Activated naive CD8-positive, alpha-beta T cell treated with anti-CD3 and anti-CD28 coated beads, Interleukin-2, amount 50 U/mL, for 24 hours (primary cell): ENCODE results near the gene EML4.

Experiments used
- ATAC-seq: fragments of 150-1000 bp; cut with Tn5 transposase; one replicate; pipeline ENCODE4 v1.10.0; 2021
- DNase-seq: peaks from one replicate; pipeline ENCODE4 v3.0.0; 2021
- H3K27ac Mint-ChIP-seq: one replicate; pipeline ENCODE4 v1.8.0; 2021; ENCODE audit warnings: mild to moderate bottlenecking, mixed read lengths
- H3K27me3 Mint-ChIP-seq: one replicate; pipeline ENCODE4 v1.8.0; 2021; ENCODE audit warnings: mixed read lengths
- H3K36me3 Mint-ChIP-seq: one replicate; pipeline ENCODE4 v1.8.0; 2021; ENCODE audit warnings: low read depth, mixed read lengths
- H3K4me1 Mint-ChIP-seq: one replicate; pipeline ENCODE4 v1.8.0; 2021; ENCODE audit warnings: mixed read lengths
- H3K4me3 Mint-ChIP-seq: one replicate; pipeline ENCODE4 v1.8.0; 2021; ENCODE audit warnings: mild to moderate bottlenecking, moderate library complexity, mixed read lengths
- H3K9me3 Mint-ChIP-seq: one replicate; pipeline ENCODE4 v1.8.0; 2021; ENCODE audit warnings: mixed read lengths

The EML4 gene

DNA sequence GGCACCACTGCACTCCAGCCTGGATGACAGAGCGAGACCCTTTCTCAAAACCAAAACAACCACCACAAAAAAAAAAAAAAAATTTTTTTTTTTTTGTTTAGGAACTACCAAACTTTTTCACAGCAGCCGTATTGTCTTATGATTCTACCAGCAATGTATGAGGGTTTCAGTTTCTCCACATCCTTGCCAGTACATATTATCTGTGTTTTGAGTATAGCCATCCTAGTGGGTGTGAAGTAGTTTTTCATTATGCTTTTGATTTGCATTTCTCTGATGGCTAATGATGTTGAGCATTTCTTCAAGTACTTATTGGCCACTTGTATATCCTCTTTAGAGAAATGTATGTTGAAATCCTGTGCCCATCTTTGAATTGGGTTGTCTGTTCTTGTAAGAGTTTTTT is 140.2 kb downstream of the EML4 start:
- no peaks in the 10 kb centered on the region for H3K27me3 Mint-ChIP-seq
- ATAC-seq (no peak), DNase-seq (no peak)
- H3K36me3 Mint-ChIP-seq, result peaks cover 29% of the 10 kb centered on the region
- no peaks in the 10 kb centered on the region for H3K9me3 Mint-ChIP-seq
- no peak overlapping the region for H3K4me3 Mint-ChIP-seq
- H3K27ac Mint-ChIP-seq, result no peak overlapping the region
- H3K4me1 Mint-ChIP-seq, result peaks cover 5% of the 10 kb centered on the region

DNA sequence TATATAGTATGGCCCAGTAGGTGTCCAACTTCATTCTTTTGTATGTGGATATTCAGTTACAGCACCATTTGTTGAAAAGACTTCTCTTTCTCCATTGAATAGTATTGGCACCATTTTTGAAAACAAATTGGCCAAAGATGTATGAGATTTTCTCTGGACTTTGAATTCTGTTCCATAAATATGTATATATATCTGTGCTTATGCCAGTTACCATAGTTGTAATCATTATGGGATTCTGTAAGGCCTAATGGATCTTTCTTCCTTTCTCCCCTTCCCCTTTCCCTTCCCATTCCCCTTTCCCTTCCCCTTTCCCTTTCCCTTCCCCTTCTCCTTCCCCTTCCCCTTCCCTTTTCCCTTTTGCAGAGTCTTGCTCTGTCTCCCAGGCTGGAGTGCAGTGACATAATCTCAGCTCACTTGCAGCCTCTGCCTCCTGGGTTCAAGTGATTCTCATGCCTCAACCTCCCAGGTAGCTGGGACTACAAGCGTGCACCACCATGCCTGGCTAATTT is 140.9 kb downstream of the EML4 start:
- ATAC-seq, result no peak
- H3K27ac Mint-ChIP-seq, result no peak overlapping the region
- H3K27me3 Mint-ChIP-seq, result no peaks in the 10 kb centered on the region
- no peak for DNase-seq
- H3K4me3 Mint-ChIP-seq, result no peak overlapping the region
- no peaks in the 10 kb centered on the region for H3K9me3 Mint-ChIP-seq
- peaks cover 27% of the 10 kb centered on the region for H3K36me3 Mint-ChIP-seq
- peaks cover 12% of the 10 kb centered on the region for H3K4me1 Mint-ChIP-seq

DNA sequence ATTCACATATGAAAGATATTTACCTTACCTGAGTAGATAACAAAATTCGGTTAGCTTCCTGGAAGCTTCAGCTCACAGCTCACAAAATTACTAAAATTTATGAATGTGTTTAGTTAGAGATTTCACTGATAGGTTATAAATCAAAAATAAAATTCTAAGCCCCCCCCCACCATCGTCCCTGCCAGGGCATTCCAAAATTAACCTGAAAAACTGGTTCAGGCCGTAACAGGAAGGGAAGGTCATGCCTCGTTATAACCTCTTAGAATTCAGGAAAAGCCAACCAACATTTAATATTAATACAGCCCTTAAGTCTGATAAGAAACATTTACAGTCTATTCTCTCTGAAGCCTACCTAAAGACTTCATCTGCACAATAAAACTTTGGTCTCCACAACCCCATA is 143.0 kb downstream of the EML4 start:
- no peak for ATAC-seq
- H3K36me3 Mint-ChIP-seq, result peaks cover 28% of the 10 kb centered on the region
- no peaks in the 10 kb centered on the region for H3K27me3 Mint-ChIP-seq
- H3K4me3 Mint-ChIP-seq, result no peak overlapping the region
- H3K4me1 Mint-ChIP-seq, result peaks cover 18% of the 10 kb centered on the region
- DNase-seq, result no peak
- H3K27ac Mint-ChIP-seq, result no peak overlapping the region
- H3K9me3 Mint-ChIP-seq, result no peaks in the 10 kb centered on the region

DNA sequence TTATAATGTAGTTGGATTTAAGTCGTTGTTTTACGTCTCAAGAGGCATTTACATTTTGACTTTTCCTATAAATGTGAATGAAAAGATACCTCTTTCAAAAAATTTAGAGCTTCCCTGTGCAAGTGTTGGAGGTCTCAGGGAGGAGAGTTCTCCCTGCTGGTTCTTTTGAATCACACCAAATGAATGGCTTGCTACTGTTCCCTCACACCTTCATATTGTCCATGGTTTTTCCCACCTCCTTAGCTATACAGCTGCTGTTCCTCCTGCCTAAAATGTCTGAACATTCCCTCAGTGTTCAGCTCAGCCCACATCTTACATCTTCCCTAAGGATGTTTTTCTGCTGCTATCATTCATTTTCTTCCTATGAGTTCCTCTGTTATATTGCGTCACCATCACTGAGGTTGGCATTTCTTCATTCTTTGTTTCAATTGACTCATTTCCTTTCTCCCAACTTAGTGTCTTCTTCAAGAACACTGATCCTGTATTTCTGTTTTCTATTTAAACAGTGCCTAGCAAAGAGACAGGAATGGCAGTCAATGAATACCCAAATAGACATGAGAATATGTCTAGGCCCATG is 145.8 kb downstream of the EML4 start:
- no peaks in the 10 kb centered on the region for H3K27me3 Mint-ChIP-seq
- H3K36me3 Mint-ChIP-seq, result peaks cover 18% of the 10 kb centered on the region
- H3K4me1 Mint-ChIP-seq, result peaks cover 28% of the 10 kb centered on the region
- no peaks in the 10 kb centered on the region for H3K9me3 Mint-ChIP-seq
- H3K27ac Mint-ChIP-seq, result peak overlapping the region; percentile 61
- H3K4me3 Mint-ChIP-seq, result no peak overlapping the region
- ATAC-seq (no peak), DNase-seq (no peak)

DNA sequence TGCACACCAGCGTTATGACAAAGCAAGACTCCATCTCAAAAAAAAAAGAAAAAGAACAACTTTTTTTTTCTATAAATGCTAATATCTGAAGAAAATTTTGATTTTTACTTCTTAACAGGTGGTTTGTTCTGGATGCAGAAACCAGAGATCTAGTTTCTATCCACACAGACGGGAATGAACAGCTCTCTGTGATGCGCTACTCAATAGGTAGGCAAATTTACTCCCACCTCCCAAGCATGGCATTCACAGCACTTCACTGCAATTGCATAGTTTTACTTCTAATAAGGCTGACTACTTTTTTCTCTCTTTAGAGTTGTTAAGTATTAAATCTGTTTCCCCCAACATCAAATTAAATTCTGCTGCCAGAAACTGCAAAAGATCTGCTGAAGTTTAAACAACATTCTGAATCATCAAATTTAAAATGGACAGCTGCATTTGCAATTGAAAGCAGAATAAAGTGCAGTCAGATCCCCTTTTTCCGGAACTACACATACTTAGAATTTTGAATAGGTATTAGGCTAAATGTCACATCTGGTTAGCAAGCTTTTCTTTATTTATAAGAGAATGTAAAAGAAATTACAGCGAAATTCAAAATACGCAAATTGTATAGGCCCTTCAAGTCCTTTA is 146.8 kb downstream of the EML4 start:
- ATAC-seq, result no peak
- peaks cover 28% of the 10 kb centered on the region for H3K4me1 Mint-ChIP-seq
- no peak overlapping the region for H3K27ac Mint-ChIP-seq
- no peak overlapping the region for H3K4me3 Mint-ChIP-seq
- DNase-seq, result no peak
- H3K9me3 Mint-ChIP-seq, result no peaks in the 10 kb centered on the region
- H3K36me3 Mint-ChIP-seq, result peaks cover 22% of the 10 kb centered on the region
- H3K27me3 Mint-ChIP-seq, result no peaks in the 10 kb centered on the region

DNA sequence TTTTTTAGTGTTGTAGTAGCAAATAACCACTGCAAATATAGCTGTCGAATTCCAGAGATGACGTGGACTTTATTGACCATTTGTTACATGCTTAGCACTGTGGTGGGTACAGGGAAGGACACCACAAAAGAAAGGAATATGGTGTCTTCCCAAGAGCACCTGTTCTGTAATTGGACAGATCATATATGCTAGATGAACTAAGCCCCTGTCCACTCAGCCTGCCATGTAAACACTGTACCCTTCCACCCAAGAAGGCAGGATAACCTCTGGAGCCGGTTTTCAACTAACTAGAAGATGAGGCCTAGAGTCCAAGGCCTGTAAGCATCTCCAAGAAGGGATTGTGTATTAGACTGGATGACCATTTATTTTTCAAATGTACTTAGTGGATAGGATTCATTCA is 147.8 kb downstream of the EML4 start:
- no peaks in the 10 kb centered on the region for H3K27me3 Mint-ChIP-seq
- H3K27ac Mint-ChIP-seq, result no peak overlapping the region
- no peak overlapping the region for H3K4me3 Mint-ChIP-seq
- peaks cover 32% of the 10 kb centered on the region for H3K4me1 Mint-ChIP-seq
- H3K9me3 Mint-ChIP-seq, result no peaks in the 10 kb centered on the region
- peaks cover 24% of the 10 kb centered on the region for H3K36me3 Mint-ChIP-seq
- ATAC-seq, result no peak
- DNase-seq, result no peak

DNA sequence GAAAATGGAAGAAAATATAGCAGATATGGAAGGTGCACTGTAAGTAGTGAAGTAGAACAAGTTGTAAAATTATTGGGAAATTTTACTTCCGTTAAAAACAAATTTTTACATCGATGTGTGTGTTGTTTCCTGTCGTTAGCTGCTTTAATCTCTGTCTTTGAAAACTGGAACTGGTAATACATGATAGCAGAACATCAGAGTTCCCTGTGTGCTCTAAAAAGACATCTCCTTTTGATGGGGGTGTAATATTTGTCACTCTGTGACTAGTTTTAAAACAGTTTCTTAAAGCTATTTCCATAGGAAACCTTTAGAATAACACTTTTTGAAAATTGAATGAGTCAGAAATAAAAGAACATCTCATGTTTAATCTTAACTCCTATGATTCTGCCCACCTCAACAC is 148.3 kb downstream of the EML4 start:
- H3K36me3 Mint-ChIP-seq, result peaks cover 24% of the 10 kb centered on the region

DNA sequence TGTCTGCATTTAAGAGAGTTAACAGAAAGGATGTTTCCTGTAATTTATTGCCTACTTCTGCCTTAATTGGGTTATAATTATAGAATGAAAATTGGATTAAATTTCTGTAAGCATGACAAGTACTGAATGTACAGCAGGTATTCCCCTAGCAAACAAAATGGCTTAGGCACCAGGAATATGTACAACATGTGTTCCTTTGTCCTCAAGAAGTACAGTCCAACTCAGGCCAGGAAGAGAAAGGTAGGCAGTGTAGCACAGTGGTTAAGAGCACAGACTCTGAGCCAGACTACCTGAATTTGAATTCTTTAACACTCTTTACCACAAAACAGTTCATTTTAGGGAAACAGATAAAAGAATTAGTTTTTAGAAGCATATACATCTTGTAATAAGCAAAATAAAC is 148.8 kb downstream of the EML4 start:
- H3K9me3 Mint-ChIP-seq, result no peaks in the 10 kb centered on the region
- H3K27ac Mint-ChIP-seq, result no peak overlapping the region
- peaks cover 24% of the 10 kb centered on the region for H3K36me3 Mint-ChIP-seq
- ATAC-seq (no peak), DNase-seq (no peak)
- H3K27me3 Mint-ChIP-seq, result no peaks in the 10 kb centered on the region
- H3K4me1 Mint-ChIP-seq, result peaks cover 32% of the 10 kb centered on the region
- H3K4me3 Mint-ChIP-seq, result no peak overlapping the region

More for the DNA sequence above, 148.3 kb downstream of the EML4 start:
- no peak for ATAC-seq
- H3K4me3 Mint-ChIP-seq, result no peak overlapping the region
- DNase-seq, result no peak
- H3K4me1 Mint-ChIP-seq, result peaks cover 32% of the 10 kb centered on the region
- H3K9me3 Mint-ChIP-seq, result no peaks in the 10 kb centered on the region
- no peaks in the 10 kb centered on the region for H3K27me3 Mint-ChIP-seq
- H3K27ac Mint-ChIP-seq, result peak overlapping the region; percentile 40

DNA sequence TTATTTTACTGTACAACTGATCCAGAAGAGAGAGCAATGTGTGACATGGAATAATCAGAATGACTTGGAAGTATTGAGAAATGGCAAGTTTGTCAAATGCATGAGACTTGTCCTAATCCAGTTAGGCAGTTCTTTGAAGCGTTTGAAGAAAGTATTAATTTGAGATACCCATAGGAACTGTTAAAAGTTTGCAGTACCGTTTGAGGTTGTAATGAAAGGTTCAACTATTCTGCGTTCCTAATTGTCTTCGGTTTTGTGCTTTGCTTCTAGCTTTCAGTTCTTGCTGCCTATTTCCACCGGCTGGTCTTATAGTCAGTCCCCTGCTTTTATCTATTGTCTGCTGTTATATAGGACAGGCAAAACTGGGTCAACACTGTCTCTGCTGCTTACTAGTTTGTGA is 150.1 kb downstream of the EML4 start:
- no peak overlapping the region for H3K4me3 Mint-ChIP-seq
- H3K9me3 Mint-ChIP-seq, result no peaks in the 10 kb centered on the region
- H3K27ac Mint-ChIP-seq, result no peak overlapping the region
- no peak for DNase-seq
- no peaks in the 10 kb centered on the region for H3K27me3 Mint-ChIP-seq
- no peak for ATAC-seq
- H3K4me1 Mint-ChIP-seq, result peaks cover 32% of the 10 kb centered on the region
- H3K36me3 Mint-ChIP-seq, result peaks cover 24% of the 10 kb centered on the region

DNA sequence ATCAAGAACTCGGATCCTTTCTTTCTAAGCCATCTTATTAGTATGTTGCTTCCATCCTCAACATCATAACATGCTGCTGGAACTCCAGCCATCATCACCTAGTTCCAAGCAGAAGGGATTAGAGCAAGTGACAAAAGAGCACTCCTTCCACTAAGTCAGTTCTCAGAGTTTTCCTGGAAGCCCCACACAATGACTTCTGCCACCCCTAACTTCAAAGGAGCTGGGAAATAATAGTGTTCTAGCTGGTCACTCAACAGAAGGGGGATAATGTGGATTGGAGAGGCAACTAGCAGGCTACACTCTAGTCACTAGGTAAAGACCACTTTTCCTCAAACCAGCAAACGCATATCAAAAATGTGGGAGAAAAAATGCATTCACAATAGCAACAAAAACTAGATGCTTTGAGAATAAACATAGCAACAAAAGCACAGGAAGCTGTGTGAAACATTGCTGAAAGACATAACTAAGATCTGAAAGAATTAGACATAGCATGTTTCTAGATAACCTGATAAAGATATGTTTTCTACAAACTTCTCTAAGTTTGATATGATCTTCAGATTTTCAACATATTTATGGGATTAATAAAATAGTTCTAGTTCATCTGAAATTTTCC is 152.4 kb downstream of the EML4 start:
- Mint-ChIP-seq H3K36me3 (peaks cover 16% of the 10 kb centered on the region), H3K4me1 (peaks cover 17% of the 10 kb centered on the region)

DNA sequence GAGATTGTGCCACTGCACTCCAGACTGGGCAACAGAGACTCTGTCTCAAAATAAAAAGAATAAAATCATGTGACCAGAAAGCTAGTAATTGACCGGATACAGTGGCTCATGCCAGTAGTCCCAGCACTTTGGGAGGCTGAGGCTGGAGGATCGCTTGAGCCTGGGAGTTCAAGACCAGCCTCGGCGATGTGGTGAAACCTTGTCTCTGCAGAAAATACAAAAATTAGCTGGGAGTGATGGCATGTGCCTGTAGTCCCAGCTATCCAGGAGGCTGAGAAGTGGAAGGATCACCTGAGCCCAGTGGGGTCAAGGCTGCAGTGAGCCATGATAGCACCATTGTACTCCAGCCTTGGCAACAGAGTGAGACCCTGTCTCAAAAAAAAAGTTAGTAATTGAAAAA is 155.1 kb downstream of the EML4 start:
- no peak overlapping the region for H3K27ac Mint-ChIP-seq
- no peak overlapping the region for H3K4me3 Mint-ChIP-seq
- no peaks in the 10 kb centered on the region for H3K9me3 Mint-ChIP-seq
- H3K27me3 Mint-ChIP-seq, result no peaks in the 10 kb centered on the region
- DNase-seq (no peak), ATAC-seq (no peak)
- H3K36me3 Mint-ChIP-seq, result peaks cover 19% of the 10 kb centered on the region
- peaks cover 5% of the 10 kb centered on the region for H3K4me1 Mint-ChIP-seq

More for the DNA sequence above, 152.4 kb downstream of the EML4 start:
- H3K27ac Mint-ChIP-seq, result no peak overlapping the region
- DNase-seq (no peak), ATAC-seq (no peak)
- H3K4me3 Mint-ChIP-seq, result no peak overlapping the region
- H3K9me3 Mint-ChIP-seq, result no peaks in the 10 kb centered on the region
- H3K27me3 Mint-ChIP-seq, result no peaks in the 10 kb centered on the region

DNA sequence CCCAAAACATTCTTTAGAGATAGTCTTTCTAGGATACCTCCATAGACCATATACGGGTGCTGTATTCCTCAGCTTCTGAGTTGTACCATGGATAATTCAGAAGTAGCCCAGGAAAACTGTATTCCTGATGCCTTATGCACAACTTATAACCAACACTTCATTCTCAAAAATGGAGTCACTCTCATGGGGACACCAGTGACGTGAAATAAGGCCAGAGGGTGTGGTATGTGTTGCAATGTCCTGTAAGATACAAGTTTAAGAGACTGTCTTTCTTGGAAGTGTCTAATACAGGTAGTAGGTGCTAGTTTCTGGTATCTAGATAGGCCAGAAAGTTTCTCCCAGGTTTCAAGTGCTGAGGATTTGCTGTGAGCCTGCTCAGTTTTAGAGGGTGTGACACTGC is 155.8 kb downstream of the EML4 start:
- Mint-ChIP-seq H3K9me3 (no peaks in the 10 kb centered on the region), H3K36me3 (peaks cover 22% of the 10 kb centered on the region), H3K27ac (no peak overlapping the region), H3K4me3 (no peak overlapping the region), H3K27me3 (no peaks in the 10 kb centered on the region), H3K4me1 (peaks cover 5% of the 10 kb centered on the region)
- ATAC-seq (no peak), DNase-seq (no peak)

DNA sequence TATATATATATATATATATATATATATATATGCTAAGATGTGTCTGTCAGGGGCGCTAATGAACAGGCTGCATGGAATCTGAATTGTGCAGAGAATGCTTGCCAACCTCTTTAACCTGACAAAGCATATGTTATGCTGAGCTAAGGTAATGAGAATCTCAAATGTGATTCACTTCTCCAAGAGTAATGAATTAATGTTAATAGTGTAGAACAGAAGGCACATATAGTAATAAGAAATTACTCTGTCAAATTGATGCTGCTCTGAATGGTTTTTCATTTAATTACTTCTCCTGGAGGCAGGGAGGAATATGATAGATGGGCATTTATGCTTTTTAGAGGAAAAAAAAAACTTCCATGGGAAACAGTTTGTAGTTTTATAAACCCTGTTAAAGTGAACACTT is 156.5 kb downstream of the EML4 start:
- H3K36me3 Mint-ChIP-seq, result peaks cover 25% of the 10 kb centered on the region
- H3K27me3 Mint-ChIP-seq, result no peaks in the 10 kb centered on the region
- ATAC-seq (no peak), DNase-seq (no peak)
- peaks cover 10% of the 10 kb centered on the region for H3K4me1 Mint-ChIP-seq
- no peak overlapping the region for H3K4me3 Mint-ChIP-seq
- H3K27ac Mint-ChIP-seq, result no peak overlapping the region
- H3K9me3 Mint-ChIP-seq, result no peaks in the 10 kb centered on the region

DNA sequence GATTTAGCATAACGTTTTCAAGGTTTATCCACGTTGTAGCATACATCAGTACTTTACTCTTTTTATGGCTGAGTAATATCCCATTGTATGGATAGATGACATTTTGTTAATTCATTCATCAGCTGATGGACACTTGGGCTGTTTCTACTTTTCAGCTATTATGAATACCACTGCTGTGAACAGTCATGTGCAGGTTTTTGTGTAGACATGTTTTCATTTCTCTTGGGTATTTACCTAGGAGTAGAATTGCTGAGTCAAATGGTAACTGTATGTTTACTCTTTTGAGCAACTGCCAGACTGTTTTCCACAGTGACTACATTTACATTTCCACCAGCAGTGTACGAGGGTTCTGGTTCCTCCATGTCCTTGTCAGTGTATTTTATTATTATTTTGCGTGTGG is 158.0 kb downstream of the EML4 start:
- H3K27me3 Mint-ChIP-seq, result no peaks in the 10 kb centered on the region
- peaks cover 5% of the 10 kb centered on the region for H3K4me1 Mint-ChIP-seq
- DNase-seq (no peak), ATAC-seq (no peak)
- H3K4me3 Mint-ChIP-seq, result no peak overlapping the region
- H3K9me3 Mint-ChIP-seq, result no peaks in the 10 kb centered on the region
- peaks cover 25% of the 10 kb centered on the region for H3K36me3 Mint-ChIP-seq
- H3K27ac Mint-ChIP-seq, result no peak overlapping the region

DNA sequence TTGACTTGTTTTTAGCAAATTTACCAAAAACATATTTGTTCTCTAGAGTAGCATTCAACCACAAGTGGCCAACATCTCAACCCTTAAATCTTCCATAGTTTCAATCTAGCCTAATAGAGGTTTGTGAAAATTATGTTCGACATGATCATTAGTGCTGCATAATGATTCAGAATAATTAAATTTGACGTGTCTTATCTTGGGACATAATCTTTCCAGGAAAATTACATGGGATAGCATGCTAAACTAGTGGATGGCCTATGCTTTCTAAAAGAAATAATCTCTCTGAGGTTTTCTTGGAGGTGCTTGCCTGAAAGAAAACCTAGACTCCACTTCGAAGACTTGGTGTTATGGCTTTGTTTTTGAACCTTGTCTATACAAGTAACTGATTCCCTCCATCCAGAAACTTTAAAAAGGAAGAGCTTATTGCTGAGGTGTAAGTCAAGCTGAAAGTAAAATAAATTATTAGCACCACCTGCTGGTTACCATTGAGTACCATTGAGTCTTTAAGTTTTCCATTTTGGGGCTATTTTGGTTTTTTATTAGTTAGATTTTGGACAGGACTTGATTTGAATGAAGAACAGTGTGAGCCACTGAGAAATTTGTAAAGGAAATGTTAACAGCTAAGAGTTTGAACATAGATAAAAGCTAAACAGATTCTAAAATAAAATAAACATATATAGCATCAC is 159.1 kb downstream of the EML4 start:
- Mint-ChIP-seq H3K4me3 (no peak overlapping the region), H3K27ac (no peak overlapping the region), H3K36me3 (peaks cover 31% of the 10 kb centered on the region), H3K27me3 (no peaks in the 10 kb centered on the region), H3K4me1 (peaks cover 5% of the 10 kb centered on the region), H3K9me3 (no peaks in the 10 kb centered on the region)
- no peak for ATAC-seq
- DNase-seq, result no peak
